Endothelial cell (in vitro differentiated cells): ENCODE measurements around the gene CFP. TPM values are rescaled to one million over a fixed set of nuclear protein-coding genes. Genes with fewer than 3 reads are reported as not detected.

Source experiments
- DNase-seq: peaks from one replicate; pipeline ENCODE4 v3.0.0; 2021; ENCODE audit warnings: low spot score
- H3K27ac Mint-ChIP-seq: one replicate; pipeline ENCODE4 v1.8.0; 2021; ENCODE audit warnings: mixed read lengths, inconsistent platforms; ENCODE audit not compliant: unreplicated experiment
- H3K27me3 Mint-ChIP-seq: one replicate; pipeline ENCODE4 v1.8.0; 2021; ENCODE audit warnings: mild to moderate bottlenecking, moderate library complexity, mixed read lengths, inconsistent platforms; ENCODE audit not compliant: unreplicated experiment
- H3K36me3 Mint-ChIP-seq: one replicate; pipeline ENCODE4 v1.8.0; 2021; ENCODE audit warnings: mild to moderate bottlenecking, low read depth, mixed read lengths, inconsistent platforms; ENCODE audit not compliant: unreplicated experiment
- H3K4me1 Mint-ChIP-seq: one replicate; pipeline ENCODE4 v1.8.0; 2021; ENCODE audit warnings: mild to moderate bottlenecking, mixed read lengths, inconsistent platforms; ENCODE audit not compliant: unreplicated experiment
- H3K4me3 Mint-ChIP-seq: one replicate; pipeline ENCODE4 v1.8.0; 2021; ENCODE audit warnings: mild to moderate bottlenecking, mixed read lengths, inconsistent platforms; ENCODE audit not compliant: unreplicated experiment
- H3K9me3 Mint-ChIP-seq: one replicate; pipeline ENCODE4 v1.8.0; 2021; ENCODE audit warnings: mixed read lengths, inconsistent platforms; ENCODE audit not compliant: unreplicated experiment
- CTCF ChIP-seq: fragments of 200-600 bp; sonication (generic); IDR thresholded peaks from one replicate; pipeline ENCODE4 v1.5.0; 2021; ENCODE audit warnings: antibody characterized with exemption; ENCODE audit not compliant: unreplicated experiment
- total RNA-seq: library from RNA; stranded (reverse); fragmentation: NEBNext Ultra II Directional; extraction: Animal tissue kit (Norgen Biotek cat#: 25700); gene quantifications from one replicate; pipeline ENCODE4 v1.2.1, GENCODE V29; 2021; ENCODE audit not compliant: unreplicated experiment

Gene CFP
- total RNA-seq, 1 donor from 2014 or later, result 27.5 TPM

GRCh38 chrX:47578692-47579091 is 51.0 kb downstream of the CFP start:
- peaks cover 12% of the 10 kb centered on the region for H3K4me1 Mint-ChIP-seq
- peaks cover 10% of the 10 kb centered on the region for H3K27me3 Mint-ChIP-seq
- peaks cover 2% of the 10 kb centered on the region for H3K36me3 Mint-ChIP-seq
- no peak overlapping the region for H3K4me3 Mint-ChIP-seq
- H3K27ac Mint-ChIP-seq, result no peak overlapping the region
- no peaks in the 10 kb centered on the region for H3K9me3 Mint-ChIP-seq
- no peak for TF ChIP-seq CTCF
- no peak for DNase-seq

GRCh38 chrX:47577901-47578300 is 51.8 kb downstream of the CFP start:
- no peak overlapping the region for H3K4me3 Mint-ChIP-seq
- peaks cover 16% of the 10 kb centered on the region for H3K4me1 Mint-ChIP-seq
- no peak for DNase-seq
- H3K27me3 Mint-ChIP-seq, result peaks cover 16% of the 10 kb centered on the region
- peaks cover 4% of the 10 kb centered on the region for H3K36me3 Mint-ChIP-seq
- no peaks in the 10 kb centered on the region for H3K9me3 Mint-ChIP-seq
- TF ChIP-seq CTCF, result no peak
- no peak overlapping the region for H3K27ac Mint-ChIP-seq

- peaks cover 16% of the 10 kb centered on the region for H3K27me3 Mint-ChIP-seq
- no peak for TF ChIP-seq CTCF
Measured at GRCh38 chrX:47577424-47577823, 52.3 kb downstream of the CFP start.

GRCh38 chrX:47576021-47576898 is 53.5 kb downstream of the CFP start:
- Mint-ChIP-seq H3K27ac (no peak overlapping the region), H3K4me1 (peaks cover 12% of the 10 kb centered on the region), H3K36me3 (peaks cover 8% of the 10 kb centered on the region), H3K4me3 (no peak overlapping the region), H3K27me3 (peaks cover 14% of the 10 kb centered on the region), H3K9me3 (no peaks in the 10 kb centered on the region)
- DNase-seq, result no peak
- TF ChIP-seq CTCF, result no peak

More at GRCh38 chrX:47577424-47577823, 52.3 kb downstream of the CFP start:
- Mint-ChIP-seq H3K36me3 (peaks cover 4% of the 10 kb centered on the region), H3K4me3 (no peak overlapping the region), H3K27ac (no peak overlapping the region), H3K9me3 (no peaks in the 10 kb centered on the region), H3K4me1 (peaks cover 16% of the 10 kb centered on the region)
- no peak for DNase-seq
